Measurements from ENCODE around the gene CYGB.
"Not testable (repeated sequence)": the region's sequence is repeated elsewhere in the genome, so short reads cannot be mapped to it uniquely, and the experiment has no call there.

Gene CYGB

GRCh38 chr17:76573096-76573495, 35.6 kb upstream of the CYGB start:
- TF ChIP-seq GATA1 (IDR thresholded peaks at IDR 0.05; ENCODE audit: low read depth, low read length) (no peak), POLR2A (IDR thresholded peaks at IDR 0.05; ENCODE audit: low read length) (no peak)
- DNase-seq: no peak

DNA sequence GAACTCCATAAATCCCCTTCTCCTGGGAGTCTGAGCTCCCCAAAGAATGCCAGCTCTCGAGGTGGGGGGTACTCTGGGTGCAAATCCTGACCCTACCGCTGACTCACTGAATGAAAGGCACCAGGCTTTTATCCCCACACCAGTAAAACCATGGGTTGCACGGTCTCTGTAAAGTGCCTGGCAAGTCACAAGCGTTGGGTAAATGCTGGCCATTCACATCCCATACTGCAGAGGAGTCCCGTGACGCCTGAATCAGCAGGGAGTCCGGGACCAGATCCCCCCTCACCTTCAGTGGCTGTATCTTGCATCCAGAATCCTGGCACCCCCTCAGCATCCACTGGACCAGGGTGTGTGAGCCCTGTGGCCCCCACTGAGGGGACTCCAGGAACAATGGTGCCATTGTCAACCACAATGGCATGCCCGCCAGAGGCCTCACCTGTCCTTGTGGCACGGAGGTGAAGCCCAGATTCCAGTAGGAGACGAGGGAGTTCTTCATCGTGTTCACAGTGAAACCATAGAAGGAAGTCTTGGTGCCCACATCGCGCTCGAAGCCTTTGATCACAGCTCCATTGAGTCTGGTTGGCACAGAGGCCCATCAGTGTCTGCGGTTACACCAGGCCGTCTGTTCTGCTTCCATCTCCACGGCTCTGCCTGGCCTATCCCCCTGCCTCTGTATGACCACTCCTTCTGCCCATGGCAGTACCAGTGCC, 34.8 kb upstream of the CYGB start:
- TF ChIP-seq GATA1 (IDR thresholded peaks at IDR 0.05; ENCODE audit: low read depth, low read length) (no peak), POLR2A (IDR thresholded peaks at IDR 0.05; ENCODE audit: low read length) (no peak)
- no peak for DNase-seq

DNA sequence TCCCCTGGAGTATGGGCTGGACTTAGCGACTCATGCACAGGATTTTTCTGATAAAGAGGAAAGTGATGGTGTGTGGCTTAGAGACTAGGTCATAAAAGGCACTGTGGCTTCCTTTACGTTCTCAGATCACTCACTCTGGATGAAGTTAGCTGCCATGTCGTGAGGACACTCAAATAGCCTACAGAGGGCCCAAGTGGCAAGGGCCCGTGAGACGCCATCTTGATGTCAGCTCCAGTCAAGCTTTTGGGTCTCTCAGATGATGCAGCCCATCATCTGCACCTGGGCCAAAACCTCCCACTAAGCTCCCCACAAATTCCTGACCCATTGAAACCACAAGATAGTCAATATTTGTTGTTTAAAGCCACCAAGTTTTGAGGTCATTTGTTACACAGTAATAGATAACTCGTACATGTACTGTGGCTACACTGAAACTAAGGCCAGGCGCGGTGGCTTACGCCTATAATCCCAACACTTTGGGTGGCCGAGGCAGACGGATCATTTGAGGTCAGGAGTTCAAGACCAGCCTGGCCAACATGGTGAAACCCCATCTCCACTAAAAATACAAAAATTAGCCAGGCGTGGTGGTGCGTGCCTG, 33.5 kb upstream of the CYGB start:
- no peak for DNase-seq
- no peak for TF ChIP-seq POLR2A (IDR thresholded peaks at IDR 0.05; ENCODE audit: low read length)

DNA sequence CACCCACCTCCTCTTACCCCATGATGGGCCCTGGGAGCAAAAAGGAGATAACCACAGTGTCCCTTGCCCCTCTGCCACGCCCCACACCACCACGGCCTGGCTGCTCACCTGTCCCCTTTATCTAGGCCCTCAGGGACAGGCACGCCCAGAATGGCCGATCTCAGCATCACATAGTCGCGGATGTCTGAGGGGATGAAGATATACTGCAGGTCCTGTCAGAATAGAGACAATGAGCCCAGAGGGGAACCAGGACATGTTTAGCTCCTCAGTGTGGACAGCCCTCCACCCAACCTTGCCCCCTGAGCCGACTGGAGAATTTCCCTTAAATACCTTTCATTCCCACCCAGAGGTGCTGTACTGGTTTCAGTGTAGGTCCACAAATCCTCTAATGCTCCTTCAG, 32.9 kb upstream of the CYGB start:
- no peak for DNase-seq

GRCh38 chr17:76569607-76570279, 32.2 kb upstream of the CYGB start:
- TF ChIP-seq GATA1 (IDR thresholded peaks at IDR 0.05; ENCODE audit: low read depth, low read length): no peak
- no peak for TF ChIP-seq POLR2A (IDR thresholded peaks at IDR 0.05; ENCODE audit: low read length)
- DNase-seq: no peak

More for the DNA sequence above, 32.9 kb upstream of the CYGB start:
- TF ChIP-seq POLR2A (IDR thresholded peaks at IDR 0.05; ENCODE audit: low read length): no peak
- TF ChIP-seq GATA1 (IDR thresholded peaks at IDR 0.05; ENCODE audit: low read depth, low read length): no peak

DNA sequence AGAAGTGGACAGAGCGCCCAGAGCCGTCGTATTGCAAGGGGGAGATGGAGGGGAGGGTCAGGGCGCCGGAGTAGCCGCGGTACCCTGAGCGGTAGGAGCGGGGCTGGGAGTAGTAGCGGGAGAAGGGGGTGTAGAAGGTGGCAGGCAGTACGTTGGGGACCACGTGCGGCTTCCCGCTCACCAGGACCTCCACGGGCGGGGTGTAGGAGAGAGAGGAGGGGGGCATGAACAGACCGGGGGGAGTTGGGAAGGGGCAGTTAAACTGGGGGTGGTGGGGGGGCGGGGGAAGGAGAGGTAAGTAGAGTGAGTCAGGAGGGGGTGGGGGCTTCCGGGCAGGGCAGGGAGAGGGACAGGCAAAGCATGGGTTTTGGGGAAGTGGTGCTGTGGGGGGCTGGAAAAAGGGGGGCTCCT, 31.3 kb upstream of the CYGB start:
- no peak for DNase-seq
- no peak for TF ChIP-seq POLR2A (IDR thresholded peaks at IDR 0.05; ENCODE audit: low read length)
- no peak for TF ChIP-seq GATA1 (IDR thresholded peaks at IDR 0.05; ENCODE audit: low read depth, low read length)

- TF ChIP-seq GATA1 (IDR thresholded peaks at IDR 0.05; ENCODE audit: low read depth, low read length): no peak
- no peak for TF ChIP-seq POLR2A (IDR thresholded peaks at IDR 0.05; ENCODE audit: low read length)
Observed at GRCh38 chr17:76567634-76568432, 30.3 kb upstream of the CYGB start.

DNA sequence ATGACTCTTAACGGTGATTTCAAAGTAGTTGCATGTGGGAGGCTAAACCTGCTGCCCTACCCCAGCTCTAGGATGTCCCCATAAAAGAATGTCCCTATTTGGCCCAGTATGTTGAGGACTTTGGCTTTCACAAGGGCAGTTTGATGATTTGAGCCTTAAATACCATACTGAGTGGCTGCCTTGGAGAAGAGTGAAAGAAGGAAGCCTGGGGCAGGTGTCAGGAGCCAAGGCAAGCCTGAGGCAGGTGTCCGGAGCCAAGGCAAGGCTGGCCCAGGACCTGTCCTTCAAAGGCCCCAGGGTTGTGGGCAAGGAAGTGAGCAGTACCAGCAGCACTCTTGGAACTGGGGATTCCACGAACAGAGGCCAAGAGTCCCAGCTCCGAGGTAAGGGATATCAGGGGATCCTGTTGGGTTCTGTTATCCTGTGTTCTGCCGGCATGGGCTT, 29.5 kb upstream of the CYGB start:
- DNase-seq: no peak
- TF ChIP-seq POLR2A (IDR thresholded peaks at IDR 0.05; ENCODE audit: low read length) (peak; percentile 7), GATA1 (IDR thresholded peaks at IDR 0.05; ENCODE audit: low read depth, low read length) (no peak)

More at GRCh38 chr17:76567634-76568432, 30.3 kb upstream of the CYGB start:
- peak; percentile 49 to 50 for DNase-seq

- no peak for DNase-seq
- TF ChIP-seq GATA1 (IDR thresholded peaks at IDR 0.05; ENCODE audit: low read depth, low read length) (no peak), POLR2A (IDR thresholded peaks at IDR 0.05; ENCODE audit: low read length) (no peak)
Observed at GRCh38 chr17:76566613-76566943, 29.1 kb upstream of the CYGB start.

DNA sequence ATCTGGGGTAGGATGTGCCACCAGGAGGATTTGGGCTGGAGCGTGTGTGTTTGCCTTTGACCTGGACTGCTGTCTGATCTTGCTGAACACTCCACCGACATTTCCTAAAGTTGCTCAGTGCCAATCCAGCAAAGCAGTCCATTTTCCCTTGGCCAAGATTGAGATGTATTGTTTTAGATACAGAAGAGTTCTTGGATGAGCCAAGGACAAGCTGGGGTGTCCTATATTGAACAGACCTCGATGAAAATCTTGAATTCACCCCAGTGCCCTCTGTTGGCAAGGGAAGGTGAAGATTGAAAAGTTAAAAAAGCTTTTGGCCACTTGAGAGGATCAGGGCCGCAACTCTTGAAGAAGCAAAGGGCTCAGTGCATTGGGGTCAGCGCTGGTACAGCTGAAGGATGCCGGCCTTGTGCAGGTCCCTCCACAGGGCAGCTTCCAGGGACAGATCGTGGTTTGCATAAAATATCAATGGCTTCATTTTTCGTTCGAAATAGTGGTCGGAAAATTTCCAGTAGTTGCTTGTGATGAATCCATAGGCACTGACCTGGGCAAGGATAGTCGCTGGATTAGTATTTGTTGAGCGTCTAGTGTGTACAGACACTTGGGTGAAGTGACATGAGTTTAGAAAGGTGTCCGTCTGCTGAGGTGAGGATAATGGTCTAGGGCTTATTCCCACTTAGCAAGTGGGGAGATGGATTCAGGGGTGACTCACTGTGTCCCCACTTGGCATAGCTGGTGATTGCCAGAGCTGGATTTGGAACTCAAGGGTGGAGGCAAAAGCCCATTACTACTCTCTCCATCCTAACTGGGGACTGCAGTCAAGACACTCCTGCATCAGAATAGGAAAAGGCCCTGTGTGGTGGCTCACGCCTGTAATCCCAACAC, 28.5 kb upstream of the CYGB start:
- no peak for TF ChIP-seq POLR2A (IDR thresholded peaks at IDR 0.05; ENCODE audit: low read length)
- no peak for TF ChIP-seq GATA1 (IDR thresholded peaks at IDR 0.05; ENCODE audit: low read depth, low read length)
- no peak for DNase-seq

DNA sequence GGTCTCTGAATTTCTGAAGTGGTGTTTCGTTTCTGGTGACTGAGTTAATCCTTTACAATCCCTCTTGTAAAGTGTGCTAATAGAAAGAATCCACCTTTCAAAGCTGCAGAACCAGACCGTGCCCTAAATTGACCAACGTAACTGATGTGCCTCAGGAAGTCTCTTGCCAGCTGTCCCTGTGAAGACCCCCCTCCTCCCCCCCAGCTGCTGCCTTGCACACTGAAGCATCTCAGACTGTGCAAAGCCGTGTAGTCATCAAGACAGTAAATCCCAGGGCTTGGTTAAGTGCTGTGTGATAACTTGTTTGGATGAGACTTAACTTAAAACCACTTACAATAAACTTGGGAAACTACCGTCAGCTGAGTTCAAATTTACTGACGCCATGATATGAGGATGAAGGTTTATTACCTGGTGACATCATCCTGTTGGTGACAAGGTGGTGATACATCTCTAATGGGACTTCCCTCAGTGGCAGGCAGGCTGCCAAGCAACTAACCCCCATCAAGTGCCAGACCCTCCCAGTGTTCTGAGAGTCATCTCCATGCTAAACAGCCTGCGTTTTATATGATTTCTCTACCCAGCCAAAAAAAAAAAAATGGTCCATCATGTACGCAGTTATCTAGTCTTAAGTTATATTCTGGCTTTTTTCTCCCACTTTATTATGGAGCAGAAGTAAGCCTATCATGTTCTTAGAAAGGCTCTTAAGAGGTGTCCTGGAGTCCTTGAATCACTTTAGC, 27.6 kb upstream of the CYGB start:
- peak; percentile 44 to 83 for DNase-seq

GRCh38 chr17:76563359-76563758, 25.9 kb upstream of the CYGB start:
- DNase-seq: not testable (repeated sequence)

More for the DNA sequence above, 27.6 kb upstream of the CYGB start:
- TF ChIP-seq POLR2A (IDR thresholded peaks at IDR 0.05; ENCODE audit: low read length): peak; percentile 16

- no peak for TF ChIP-seq GATA1 (IDR thresholded peaks at IDR 0.05; ENCODE audit: low read depth, low read length)
- TF ChIP-seq POLR2A (IDR thresholded peaks at IDR 0.05; ENCODE audit: low read length): no peak
- DNase-seq: peak; percentile 77 to 87
Observed at GRCh38 chr17:76562734-76563148, 25.2 kb upstream of the CYGB start.
